NCI-H1436 treated with DMSO at 0.1 percent for 48 hours (cell line): ENCODE measurements around the gene GABRD.
A peak's percentile ranks its signal among the peaks of the same experiment; 100 is the strongest.

ENCODE experiments used
- DNase-seq: peaks from one replicate; lab custom pipeline; 2025; lab: John Stamatoyannopoulos, UW

Gene GABRD

GRCh38 chr1:2039251-2039650 lies 20.1 kb downstream of the GABRD start:
- no peak for DNase-seq

GRCh38 chr1:2041305-2041704 lies 22.2 kb downstream of the GABRD start:
- no peak for DNase-seq

GRCh38 chr1:2041887-2042286 lies 22.7 kb downstream of the GABRD start:
- DNase-seq, result no peak

- DNase-seq, result no peak
These were observed 24.0 kb downstream of the GABRD start for GRCh38 chr1:2042830-2043773.

- DNase-seq, result no peak
These were observed 24.7 kb downstream of the GABRD start for GRCh38 chr1:2043886-2044285.

GRCh38 chr1:2044510-2045319 lies 25.6 kb downstream of the GABRD start:
- DNase-seq, result no peak

- DNase-seq, result no peak
These were observed 26.5 kb downstream of the GABRD start for GRCh38 chr1:2045468-2046173.

- DNase-seq, result no peak
These were observed 27.2 kb downstream of the GABRD start for GRCh38 chr1:2046174-2046917.

- DNase-seq, result no peak
These were observed 28.0 kb downstream of the GABRD start for GRCh38 chr1:2046953-2047748.

- DNase-seq, result no peak
These were observed 28.9 kb downstream of the GABRD start for GRCh38 chr1:2047749-2048729.

- DNase-seq, result no peak
These were observed 30.1 kb downstream of the GABRD start for GRCh38 chr1:2049225-2049717.

- peak; percentile 4 for DNase-seq
These were observed 30.7 kb downstream of the GABRD start, which contains the start of gene PRKCZ for GRCh38 chr1:2049718-2050431. TSS of gene PRKCZ (plus strand) at chr1:2050411. CDS start at chr1:2050631, 220 bp downstream.

GRCh38 chr1:2050461-2050792 lies 31.3 kb downstream of the GABRD start:
- no peak for DNase-seq

GRCh38 chr1:2050793-2051682 lies 31.9 kb downstream of the GABRD start:
- DNase-seq, result no peak

- DNase-seq, result no peak
These were observed 33.0 kb downstream of the GABRD start for GRCh38 chr1:2052054-2052679.

- DNase-seq, result no peak
These were observed 33.6 kb downstream of the GABRD start for GRCh38 chr1:2052756-2053155.

GRCh38 chr1:2053217-2053616 lies 34.1 kb downstream of the GABRD start:
- no peak for DNase-seq
